Activated T-cell treated with anti-CD3 and anti-CD28 coated beads for 48 hours (primary cell): Measurements from ENCODE around the gene SH3RF3.

Source experiments
- DNase-seq: peaks from one replicate; pipeline ENCODE4 v3.0.0-alpha.2; 2020; ENCODE audit warnings: low read depth

SH3RF3 gene

GRCh38 chr2:109437325-109438090 is 308.5 kb downstream of the SH3RF3 start:
- DNase-seq = no peak

- no peak for DNase-seq
Observed at GRCh38 chr2:109438146-109438545, 309.1 kb downstream of the SH3RF3 start.

DNA sequence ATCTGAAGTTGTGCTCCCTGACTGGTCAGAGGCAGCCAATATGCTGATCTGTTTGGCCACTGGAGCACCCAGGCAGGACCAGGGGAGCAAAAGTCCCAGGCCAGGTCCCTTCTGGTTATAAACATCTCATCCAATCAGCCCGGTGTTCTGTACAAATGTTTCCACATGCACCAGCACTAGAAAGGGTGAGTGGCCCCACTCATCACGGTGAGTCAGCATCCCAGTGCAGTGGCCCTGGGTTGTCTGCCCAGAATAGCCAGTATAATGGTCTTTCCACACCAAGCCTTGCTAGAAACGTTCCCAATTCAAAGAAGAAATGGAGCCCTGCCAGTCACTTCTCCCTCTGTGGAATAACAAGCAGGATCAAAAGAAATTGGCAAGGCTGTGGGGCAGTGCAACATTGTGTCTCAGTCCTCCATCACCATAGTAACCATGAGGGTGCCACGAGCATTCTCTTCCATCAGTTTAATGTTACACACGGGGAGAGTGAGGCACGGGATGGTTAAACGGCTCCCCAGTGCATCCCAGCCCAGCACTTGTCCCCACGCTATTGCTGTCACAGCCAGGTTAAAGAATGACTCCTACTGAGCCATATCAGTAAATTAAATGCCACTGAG is 309.9 kb downstream of the SH3RF3 start:
- DNase-seq = no peak

DNA sequence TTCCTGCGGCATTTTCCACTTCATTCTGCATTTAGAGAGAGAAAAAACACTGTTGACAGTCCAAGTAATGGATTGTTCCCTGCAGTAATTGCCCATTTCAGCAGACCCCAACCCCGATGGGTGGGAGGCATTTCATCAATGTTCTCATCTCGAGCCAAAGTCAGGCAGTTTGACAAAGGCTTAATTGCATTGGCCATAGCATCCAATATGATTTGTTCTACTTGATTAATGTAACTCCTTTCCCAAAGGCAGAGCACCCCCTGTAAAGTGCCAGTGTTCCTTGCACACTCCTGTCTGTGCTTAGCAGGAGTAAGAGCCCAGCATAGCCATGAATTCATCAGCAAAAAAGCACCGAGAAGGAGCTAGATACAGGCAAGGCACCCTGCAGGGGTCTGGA is 310.4 kb downstream of the SH3RF3 start:
- DNase-seq = no peak

- DNase-seq = no peak
Observed at GRCh38 chr2:109439986-109440385, 311.0 kb downstream of the SH3RF3 start.

DNA sequence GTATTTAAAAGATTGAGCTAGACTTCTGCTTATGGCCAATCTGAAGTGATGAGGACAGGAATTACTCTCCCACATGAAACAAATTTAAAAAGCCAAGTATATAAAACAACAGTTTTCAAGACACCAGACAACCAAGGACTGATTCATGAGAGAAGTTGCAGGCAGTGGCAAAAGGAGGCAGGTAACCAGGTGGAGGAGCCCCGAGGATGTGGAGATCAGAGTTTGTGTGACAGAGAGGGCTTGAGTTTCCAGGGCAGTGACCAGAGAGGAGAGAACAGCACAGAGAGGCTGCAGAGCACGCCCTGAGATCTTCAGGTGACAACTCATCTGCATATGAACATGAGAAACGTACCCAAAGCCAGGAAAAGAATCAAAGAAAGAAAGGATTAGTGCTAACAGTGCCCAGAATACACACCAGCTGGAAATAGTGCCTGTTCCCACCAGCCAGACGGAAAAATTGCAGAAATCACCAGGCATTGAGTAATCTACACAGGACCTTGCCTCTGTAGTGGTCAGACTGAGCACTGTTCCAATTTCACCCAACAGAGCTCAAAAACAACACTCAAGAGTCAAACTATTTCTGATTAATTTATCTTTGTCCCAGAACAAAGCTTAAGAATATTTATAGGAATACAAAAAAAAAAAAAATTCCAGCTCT is 311.6 kb downstream of the SH3RF3 start:
- DNase-seq = no peak

- no peak for DNase-seq
Observed at GRCh38 chr2:109442715-109443319, 313.8 kb downstream of the SH3RF3 start.

DNA sequence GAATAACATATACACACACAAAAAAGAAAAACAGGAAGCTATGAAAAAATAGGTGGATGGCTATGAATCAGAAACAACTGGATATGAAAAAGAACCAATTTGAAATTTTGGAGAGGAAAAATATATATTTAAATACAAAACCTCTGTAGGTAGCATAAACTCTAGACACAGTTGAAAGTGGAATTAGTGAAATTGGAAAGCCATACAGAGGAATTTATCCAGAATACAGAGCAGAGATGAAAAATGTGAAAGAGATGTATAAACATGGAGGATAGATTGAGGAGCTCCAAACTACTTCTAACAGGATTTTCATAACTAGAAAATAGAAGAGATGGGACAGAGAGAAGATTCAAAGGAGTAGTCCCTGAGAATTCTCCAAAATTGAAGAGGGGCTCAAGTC is 315.9 kb downstream of the SH3RF3 start:
- no peak for DNase-seq

DNA sequence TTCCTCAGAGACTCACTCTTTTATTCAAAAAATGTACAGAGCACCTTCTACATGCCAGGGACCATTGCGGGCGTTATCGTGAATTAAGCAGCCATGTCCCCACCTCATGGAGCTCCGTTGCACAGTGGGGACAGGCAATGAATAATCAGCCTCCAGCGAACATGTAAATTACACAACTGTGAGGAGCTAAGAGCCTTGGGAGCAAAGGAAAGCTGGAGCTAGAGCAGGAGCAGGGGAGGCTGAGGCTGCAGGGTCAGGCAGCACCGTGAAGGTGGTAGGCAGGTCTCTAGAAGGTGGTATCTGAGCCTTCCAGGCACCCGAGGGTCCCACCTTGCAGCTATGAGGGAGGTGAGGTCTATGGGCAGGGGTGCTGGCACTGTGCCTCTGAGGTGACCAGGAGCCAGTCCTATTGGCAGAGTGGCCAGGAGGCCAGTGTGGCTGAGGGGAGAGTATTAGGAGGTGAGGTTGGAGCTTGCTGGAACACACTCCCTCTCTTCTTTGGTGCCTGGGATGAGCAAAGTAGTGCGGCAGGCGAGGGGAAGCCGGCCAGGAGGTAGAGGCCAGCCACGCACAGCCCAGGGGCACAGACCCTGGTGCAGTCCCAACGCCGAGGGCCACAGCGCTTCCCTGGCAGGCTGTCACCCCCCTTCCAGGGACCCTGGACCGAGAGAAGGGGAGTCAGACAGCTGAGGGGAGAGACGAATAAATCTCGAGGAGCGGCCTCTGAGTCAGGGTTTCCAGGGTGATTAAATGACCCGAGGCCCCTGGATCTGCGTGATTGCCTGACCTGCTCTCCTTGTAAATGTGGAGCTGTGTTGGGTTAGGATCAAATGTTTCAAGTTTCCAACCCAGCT is 317.5 kb downstream of the SH3RF3 start:
- no peak for DNase-seq

DNA sequence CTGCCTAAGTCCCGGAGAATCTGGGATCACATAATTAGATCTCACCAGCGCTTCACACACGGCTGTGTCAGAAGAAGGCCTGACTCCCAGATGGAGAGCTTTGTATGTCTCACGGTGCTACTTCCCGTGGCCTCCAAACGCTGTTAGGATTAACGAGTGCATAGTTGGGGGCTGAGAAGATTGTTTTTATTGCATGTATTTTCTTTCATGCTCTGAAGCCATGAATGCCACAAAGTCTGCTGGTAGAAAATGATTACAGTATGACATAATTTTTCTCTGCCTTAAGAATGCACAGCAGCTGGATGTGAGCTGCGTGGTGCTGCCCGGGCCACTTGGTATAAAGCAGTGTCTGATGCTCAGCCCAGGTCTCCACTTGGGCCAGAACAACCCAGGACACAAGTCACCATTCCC is 318.3 kb downstream of the SH3RF3 start:
- DNase-seq = no peak

DNA sequence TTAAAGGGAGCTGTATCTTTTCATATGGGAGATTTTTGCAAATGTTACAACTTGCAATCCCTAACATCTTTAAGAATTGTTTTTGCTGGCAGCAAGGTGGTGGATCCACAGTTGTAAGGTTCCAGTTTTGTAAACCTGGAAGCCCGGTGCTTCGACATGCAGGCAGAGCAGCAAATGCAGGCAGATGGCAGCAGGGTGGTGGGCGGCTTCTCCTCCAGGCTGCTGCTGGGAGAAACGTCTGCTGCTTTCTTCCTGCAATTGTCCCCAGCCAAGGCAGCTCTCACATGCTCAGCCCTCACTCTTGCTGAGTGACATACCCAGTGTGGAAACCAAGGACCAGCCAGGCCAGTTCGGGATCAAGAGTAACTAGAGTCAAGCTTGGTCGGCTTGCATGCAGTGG is 318.8 kb downstream of the SH3RF3 start:
- no peak for DNase-seq

DNA sequence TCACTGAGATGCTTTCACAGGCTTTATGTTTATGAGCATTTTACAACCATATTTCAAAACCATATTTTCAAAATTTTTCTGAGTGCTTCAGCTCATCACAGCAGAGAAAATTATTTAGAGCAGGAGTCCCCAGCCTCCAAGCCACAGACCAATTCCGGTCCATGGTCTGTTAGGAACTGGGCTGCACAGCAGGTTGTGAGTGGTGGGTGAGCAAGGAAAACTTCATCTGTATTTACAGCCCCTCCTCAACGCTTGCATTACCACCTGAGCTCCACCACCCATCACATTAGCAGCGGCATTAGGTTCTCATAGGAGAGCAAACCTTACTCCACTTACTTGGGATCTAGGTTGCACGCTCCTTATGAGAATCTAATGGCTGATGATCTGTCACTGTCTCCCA is 319.2 kb downstream of the SH3RF3 start:
- no peak for DNase-seq

- no peak for DNase-seq
Observed at GRCh38 chr2:109448946-109449788, 320.2 kb downstream of the SH3RF3 start.

GRCh38 chr2:109450574-109451273 is 321.7 kb downstream of the SH3RF3 start:
- no peak for DNase-seq

- DNase-seq = no peak
Observed at GRCh38 chr2:109451671-109452070, 322.7 kb downstream of the SH3RF3 start.

DNA sequence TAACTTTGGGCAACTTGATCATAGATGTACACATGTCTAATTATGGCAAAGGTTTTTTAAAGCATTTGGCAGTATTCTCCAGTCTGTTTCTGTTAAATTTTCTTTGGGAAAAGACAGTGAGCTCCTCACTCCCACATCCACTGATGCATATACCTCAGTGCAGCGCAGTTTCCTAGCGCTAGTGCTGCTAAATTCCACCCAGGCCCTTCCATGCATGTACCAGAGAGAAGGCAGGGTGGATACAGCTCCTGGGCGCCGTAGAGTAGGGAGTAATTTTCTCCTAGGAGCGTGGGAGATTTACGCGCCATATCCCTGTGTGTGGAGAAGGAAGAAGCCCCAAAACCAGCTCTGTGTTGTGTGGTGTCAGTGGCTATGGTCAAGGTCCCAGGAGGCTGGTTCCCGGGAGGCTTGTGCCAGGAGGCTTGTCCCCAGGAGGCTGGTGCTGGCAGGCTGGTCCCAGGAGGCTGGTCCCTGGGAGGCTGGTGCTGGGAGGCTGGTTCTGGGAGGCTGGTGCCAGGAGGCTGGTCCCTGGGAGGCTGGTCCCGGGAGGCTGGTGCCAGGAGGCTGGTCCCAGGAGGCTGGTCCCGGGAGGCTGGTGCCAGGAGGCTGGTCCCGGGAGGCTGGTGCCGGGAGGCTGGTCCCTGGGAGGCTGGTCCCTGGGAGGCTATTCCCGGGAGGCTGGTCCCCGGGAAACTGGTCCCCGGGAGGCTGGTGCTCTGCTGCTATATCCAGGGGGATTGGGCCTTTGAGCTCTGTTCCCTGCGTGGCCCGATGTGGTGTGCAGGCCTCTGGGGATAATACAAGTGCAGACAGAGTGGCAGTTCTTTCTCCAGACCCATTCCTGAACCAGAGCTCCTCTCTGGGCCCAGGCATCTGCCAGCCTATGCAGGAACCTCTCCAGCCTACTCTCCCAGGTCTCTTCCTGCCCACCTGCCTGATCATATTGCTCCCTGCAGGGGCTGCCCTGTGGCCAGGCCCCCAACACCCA is 323.6 kb downstream of the SH3RF3 start:
- no peak for DNase-seq

GRCh38 chr2:109453371-109453995 is 324.5 kb downstream of the SH3RF3 start:
- no peak for DNase-seq

DNA sequence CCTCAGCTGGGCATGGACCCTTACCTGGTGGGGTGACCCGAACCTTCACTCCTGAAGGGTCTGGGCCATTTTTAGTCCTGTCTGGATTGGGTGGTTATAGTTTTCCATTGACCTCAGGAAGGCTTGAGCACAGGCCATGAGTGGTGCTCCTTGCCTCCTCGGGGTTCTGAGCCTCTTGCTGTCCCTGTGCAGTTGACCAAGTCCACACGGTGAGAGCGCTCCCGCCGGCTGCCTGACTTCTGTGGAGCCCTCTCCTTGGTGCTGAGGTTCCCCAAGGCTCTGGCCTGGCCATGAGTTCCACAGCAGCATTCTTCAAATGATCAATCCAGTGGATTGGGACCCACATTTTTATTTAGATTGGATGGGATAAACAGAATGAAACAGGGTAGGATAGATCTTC is 325.3 kb downstream of the SH3RF3 start:
- DNase-seq = no peak
